T-helper 22 cell (primary cell): Measurements from ENCODE around the gene KRT71.
"Not testable (repeated sequence)": the region's sequence is repeated elsewhere in the genome, so short reads cannot be mapped to it uniquely, and the experiment has no call there.

Source experiments
- DNase-seq: peaks from one replicate; pipeline ENCODE4 v3.0.0-alpha.2; 2020; ENCODE audit warnings: low read depth

The KRT71 gene

GRCh38 chr12:52521568-52522266 lies 31.2 kb downstream of the KRT71 start:
- DNase-seq: no peak

- no peak for DNase-seq
These were observed 31.8 kb downstream of the KRT71 start for GRCh38 chr12:52521175-52521567.

GRCh38 chr12:52519826-52520662 lies 32.9 kb downstream of the KRT71 start, which contains the start of gene KRT5:
Gene KRT5, minus strand, starts transcription at chr12:52520394. Its CDS starts 98 bp downstream, at chr12:52520296.
- DNase-seq: no peak

- no peak for DNase-seq
These were observed 33.6 kb downstream of the KRT71 start for GRCh38 chr12:52519387-52519703.

- no peak for DNase-seq
These were observed 34.2 kb downstream of the KRT71 start for GRCh38 chr12:52518574-52519386.

- no peak for DNase-seq
These were observed 35.1 kb downstream of the KRT71 start for GRCh38 chr12:52517888-52518287.

GRCh38 chr12:52517005-52517835 lies 35.7 kb downstream of the KRT71 start:
- no peak for DNase-seq

GRCh38 chr12:52515927-52516831 lies 36.8 kb downstream of the KRT71 start:
- DNase-seq: no peak

- no peak for DNase-seq
These were observed 37.7 kb downstream of the KRT71 start for GRCh38 chr12:52515319-52515646.

GRCh38 chr12:52514471-52515318 lies 38.2 kb downstream of the KRT71 start:
- no peak for DNase-seq

GRCh38 chr12:52513736-52514135 lies 39.2 kb downstream of the KRT71 start:
- no peak for DNase-seq

- DNase-seq: no peak
These were observed 44.7 kb downstream of the KRT71 start for GRCh38 chr12:52508211-52508610.

GRCh38 chr12:52506858-52507715 lies 45.9 kb downstream of the KRT71 start:
- no peak for DNase-seq

- no peak for DNase-seq
These were observed 50.1 kb downstream of the KRT71 start for GRCh38 chr12:52502877-52503276.

- no peak for DNase-seq
These were observed 51.5 kb downstream of the KRT71 start for GRCh38 chr12:52501490-52501889.

- not testable (repeated sequence) for DNase-seq
These were observed 52.4 kb downstream of the KRT71 start for GRCh38 chr12:52500574-52500973.

- DNase-seq: no peak
These were observed 53.0 kb downstream of the KRT71 start for GRCh38 chr12:52499806-52500560.

- no peak for DNase-seq
These were observed 54.0 kb downstream of the KRT71 start for GRCh38 chr12:52498946-52499345.
